Brain microvascular endothelial cell (primary cell): ENCODE measurements around the gene TRAF5.

Experiments used
- DNase-seq: peaks from one replicate; pipeline ENCODE4 v3.0.0-alpha.2; 2020
- H3K27ac ChIP-seq: fragments of 250-450 bp; sonication (Bioruptor Pico); 2 replicates; pipeline ENCODE4 v1.5.1; 2020; ENCODE audit warnings: mild to moderate bottlenecking, moderate library complexity
- H3K27me3 ChIP-seq: fragments of 250-450 bp; sonication (Bioruptor Pico); replicated peaks from 2 replicates; pipeline ENCODE4 v1.5.1; 2020; ENCODE audit warnings: mild to moderate bottlenecking
- H3K36me3 ChIP-seq: fragments of 250-450 bp; sonication (Bioruptor Pico); replicated peaks from 2 replicates; pipeline ENCODE4 v1.5.1; 2020; ENCODE audit warnings: mild to moderate bottlenecking
- H3K4me3 ChIP-seq: 2 replicates; pipeline ENCODE4 v1.5.1; 2011; ENCODE audit warnings: low read depth, mild to moderate bottlenecking, control low read depth, low read length, moderate library complexity
- CTCF ChIP-seq: IDR thresholded peaks from 2 replicates; pipeline ENCODE4 v1.5.1; 2011; ENCODE audit warnings: low read depth, mild to moderate bottlenecking, moderate library complexity, low read length, control low read depth, inconsistent platforms; ENCODE audit errors: missing control alignments
- in situ Hi-C: cut with HindIII; loops from 2 replicates; pipeline ENCODE4 v1.10.0; 2017; ENCODE audit warnings: low sequenced_read_pairs, low pct_ligation_motif_present

Gene TRAF5

GRCh38 chr1:211324992-211325775 lies 1.4 kb upstream of the TRAF5 start:
- no peak overlapping the region for H3K27ac ChIP-seq
- in situ Hi-C loops: no loop called here
- no peaks in the 10 kb centered on the region for H3K36me3 ChIP-seq

DNA sequence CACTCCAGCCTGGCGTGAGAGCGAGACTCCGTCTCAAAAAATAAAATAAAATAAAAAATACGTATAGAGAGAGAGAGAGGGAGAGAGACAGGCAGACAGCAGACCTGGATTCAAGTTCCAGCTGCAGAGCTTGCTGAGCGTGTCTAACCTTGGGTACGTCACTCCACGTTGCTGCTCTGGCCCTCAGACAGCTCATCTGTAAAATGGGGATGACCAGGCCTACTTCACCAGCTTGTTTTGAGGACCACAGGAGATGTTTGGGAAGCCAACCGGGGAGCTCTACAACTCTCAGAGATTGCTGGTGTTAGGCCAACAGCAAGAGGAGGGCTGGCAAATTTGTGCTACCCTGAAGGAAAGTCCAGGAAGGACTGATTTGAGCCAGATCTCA lies 499 bp upstream of the TRAF5 start:
- in situ Hi-C loops: no loop called here
- H3K27ac ChIP-seq: no peak overlapping the region

More at GRCh38 chr1:211324992-211325775, 1.4 kb upstream of the TRAF5 start:
- H3K27me3 ChIP-seq: no peaks in the 10 kb centered on the region
- no peak overlapping the region for H3K4me3 ChIP-seq
- no peak for DNase-seq
- no peak for TF ChIP-seq CTCF

DNA sequence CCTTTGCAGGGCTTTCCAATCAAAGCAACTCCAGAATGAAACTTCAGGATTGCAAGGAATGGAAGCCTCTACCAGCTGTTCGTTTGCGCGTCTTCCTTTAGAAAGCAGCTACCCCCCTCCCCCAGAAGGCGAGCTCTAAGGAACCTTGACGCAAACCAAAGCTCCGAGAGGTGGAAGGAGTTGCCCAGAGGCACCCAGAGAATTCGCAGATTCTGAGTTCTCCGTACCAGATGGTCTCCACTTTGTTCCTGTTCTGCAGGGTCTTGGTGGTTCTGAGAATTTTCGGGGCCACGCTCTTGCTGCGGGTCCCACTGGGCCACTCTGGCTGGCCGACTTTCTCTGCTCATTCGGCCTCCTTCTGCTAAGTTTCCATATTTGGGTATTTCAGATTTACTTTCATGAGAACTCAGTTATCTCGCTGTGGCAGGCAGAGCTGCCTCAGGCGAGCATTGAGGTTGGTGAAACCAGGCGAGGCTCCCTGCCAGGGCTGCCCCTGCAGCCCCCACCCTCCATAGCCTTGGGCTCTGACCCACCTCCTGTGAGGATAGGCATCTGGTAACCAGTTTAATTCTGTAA lies 801 bp downstream of the TRAF5 start:
- in situ Hi-C loops: no loop called here
- peak overlapping the region; percentile 7 for H3K27ac ChIP-seq

More for the DNA sequence above, 499 bp upstream of the TRAF5 start:
- no peak for DNase-seq
- no peaks in the 10 kb centered on the region for H3K27me3 ChIP-seq
- no peaks in the 10 kb centered on the region for H3K36me3 ChIP-seq
- TF ChIP-seq CTCF: no peak
- H3K4me3 ChIP-seq: peak overlapping the region; percentile 75

GRCh38 chr1:211328084-211328694 lies 1.6 kb downstream of the TRAF5 start:
- in situ Hi-C loops: no loop called here
- no peak overlapping the region for H3K27ac ChIP-seq

More for the DNA sequence above, 801 bp downstream of the TRAF5 start:
- peak overlapping the region; percentile 75 for H3K4me3 ChIP-seq
- no peaks in the 10 kb centered on the region for H3K36me3 ChIP-seq
- no peak for TF ChIP-seq CTCF
- DNase-seq: peak; percentile 58
- H3K27me3 ChIP-seq: no peaks in the 10 kb centered on the region

GRCh38 chr1:211328866-211329475 lies 2.3 kb downstream of the TRAF5 start:
- H3K27ac ChIP-seq: no peak overlapping the region
- no peak overlapping the region for H3K4me3 ChIP-seq
- no peaks in the 10 kb centered on the region for H3K36me3 ChIP-seq
- TF ChIP-seq CTCF: no peak
- in situ Hi-C loops: no loop called here
- H3K27me3 ChIP-seq: no peaks in the 10 kb centered on the region
- no peak for DNase-seq

More at GRCh38 chr1:211328084-211328694, 1.6 kb downstream of the TRAF5 start:
- DNase-seq: no peak
- no peaks in the 10 kb centered on the region for H3K36me3 ChIP-seq
- H3K27me3 ChIP-seq: no peaks in the 10 kb centered on the region
- TF ChIP-seq CTCF: no peak
- no peak overlapping the region for H3K4me3 ChIP-seq
